HepG2 (cell line): Measurements from ENCODE around the gene AADAT. TPM values are rescaled to one million over a fixed set of nuclear protein-coding genes. Genes with fewer than 3 reads are reported as not detected.

Source experiments
- AKNA ChIP-seq: sonication (generic); formaldehyde crosslinking; IDR thresholded peaks from 2 replicates; pipeline ENCODE4 v1.4.0; 2020; ENCODE audit warnings: missing genetic modification reagents, borderline replicate concordance
- ARNT2 ChIP-seq: sonication (generic); formaldehyde crosslinking; IDR thresholded peaks from 2 replicates; pipeline ENCODE4 v1.8.0; 2022; ENCODE audit warnings: mild to moderate bottlenecking, low read depth, missing genetic modification reagents, moderate library complexity
- GATAD1 ChIP-seq: IDR thresholded peaks from 2 replicates; pipeline ENCODE4 v1.6.1; 2016; ENCODE audit warnings: missing genetic modification reagents, missing compliant biosample characterization
- GRHL1 ChIP-seq: sonication (generic); formaldehyde crosslinking; conservative IDR thresholded peaks from 2 replicates; pipeline ENCODE4 v1.8.0; 2022; ENCODE audit warnings: missing genetic modification reagents
- HOXD1 ChIP-seq: sonication (generic); formaldehyde crosslinking; IDR thresholded peaks from 2 replicates; pipeline ENCODE4 v1.5.0; 2020; ENCODE audit warnings: missing genetic modification reagents
- KAT8 ChIP-seq: IDR thresholded peaks from 2 replicates; pipeline ENCODE4 v1.6.1; 2016; ENCODE audit warnings: missing genetic modification reagents, missing compliant biosample characterization
- MNT ChIP-seq: fragments of 450-650 bp; IDR thresholded peaks from 2 replicates; pipeline ENCODE4 v1.6.1; 2016
- NBN ChIP-seq: fragments of 450-650 bp; conservative IDR thresholded peaks from 2 replicates; pipeline ENCODE4 v1.6.1; 2017
- NFYB ChIP-seq: sonication (generic); formaldehyde crosslinking; IDR thresholded peaks from 2 replicates; pipeline ENCODE4 v1.4.0; 2020; ENCODE audit warnings: missing genetic modification reagents
- PCBP1 ChIP-seq: fragments of 200-400 bp; formaldehyde crosslinking; IDR thresholded peaks from 2 replicates; pipeline ENCODE4 v1.6.1; 2017; ENCODE audit warnings: mild to moderate bottlenecking, low read depth, low read length, borderline replicate concordance
- PHF21A ChIP-seq: sonication (generic); formaldehyde crosslinking; IDR thresholded peaks from 2 replicates; pipeline ENCODE4 v1.5.0; 2020; ENCODE audit warnings: mild to moderate bottlenecking, missing genetic modification reagents
- PHF8 ChIP-seq: sonication (generic); formaldehyde crosslinking; IDR thresholded peaks from 2 replicates; pipeline ENCODE4 v1.5.0; 2020; ENCODE audit warnings: missing genetic modification reagents
- PTBP1 ChIP-seq: fragments of 200-400 bp; formaldehyde crosslinking; IDR thresholded peaks from 2 replicates; pipeline ENCODE4 v1.6.1; 2018; ENCODE audit warnings: low read length, low read depth; ENCODE audit not compliant: poor library complexity, severe bottlenecking
- SALL2 ChIP-seq: sonication (generic); formaldehyde crosslinking; IDR thresholded peaks from 2 replicates; pipeline ENCODE4 v1.8.1; 2023; ENCODE audit warnings: mild to moderate bottlenecking, missing genetic modification reagents, inconsistent platforms
- ZNF20 ChIP-seq: sonication (generic); formaldehyde crosslinking; IDR thresholded peaks from 2 replicates; pipeline ENCODE4 v1.4.0; 2020; ENCODE audit warnings: mild to moderate bottlenecking, moderate library complexity, missing genetic modification reagents
- ZNF3 ChIP-seq: IDR thresholded peaks from 2 replicates; pipeline ENCODE4 v1.7.0; 2017; ENCODE audit warnings: inconsistent platforms
- ZNF451 ChIP-seq: sonication (generic); formaldehyde crosslinking; IDR thresholded peaks from 2 replicates; pipeline ENCODE4 v1.5.0; 2020; ENCODE audit warnings: mild to moderate bottlenecking, missing genetic modification reagents
- ZNF572 ChIP-seq: sonication (generic); formaldehyde crosslinking; IDR thresholded peaks from 2 replicates; pipeline ENCODE4 v1.5.1; 2020; ENCODE audit warnings: mild to moderate bottlenecking, missing genetic modification reagents
- ZNF597 ChIP-seq: sonication (generic); formaldehyde crosslinking; IDR thresholded peaks from 2 replicates; pipeline ENCODE4 v1.5.0; 2020; ENCODE audit warnings: missing genetic modification reagents
- ZNF598 ChIP-seq: sonication (generic); formaldehyde crosslinking; IDR thresholded peaks from 2 replicates; pipeline ENCODE4 v1.5.1; 2020; ENCODE audit warnings: mild to moderate bottlenecking, missing genetic modification reagents, borderline replicate concordance
- ZNF614 ChIP-seq: IDR thresholded peaks from 2 replicates; pipeline ENCODE4 v1.6.1; 2018; ENCODE audit warnings: missing biosample characterization, missing genetic modification reagents, inconsistent platforms, borderline replicate concordance
- ZNF616 ChIP-seq: sonication (generic); formaldehyde crosslinking; IDR thresholded peaks from 2 replicates; pipeline ENCODE4 v1.5.0; 2020; ENCODE audit warnings: low read depth, mild to moderate bottlenecking, missing genetic modification reagents
- polyA plus RNA-seq, 8 experiments: library from polyadenylated mRNA; depleted of rRNA in 3 of 8; stranded (reverse) in 7 of 8; unstranded in 1 of 8; fragments of >200 nt; fragmentation: Illumina TruSeq in 4 of 8; extraction: Trizol in 4 of 8; gene quantifications; 2 replicates each; pipeline versions ENCODE4 v1.2.1 to v1.2.3, GENCODE V29; 2011 to 2016; ENCODE audit warnings: low read depth in 4 of 8, missing spikeins in 1 of 8, mixed read lengths in 1 of 8; ENCODE audit not compliant: insufficient read depth in 1 of 8
- total RNA-seq, 5 experiments: library from RNA; depleted of rRNA; stranded (reverse); fragments of >200 nt; fragmentation: Illumina TruSeq; extraction: Trizol; gene quantifications; 2 replicates each; pipeline ENCODE4 v1.2.3, GENCODE V29; 2016; ENCODE audit warnings: low read depth in 1 of 5

AADAT gene
- total and polyA plus RNA-seq, 2 of the 13 experiments (the other 11 are each of a cell fraction or from before 2014, with no cell fraction given): 6.1 to 9.1 TPM

- TF ChIP-seq MNT (no peak), KAT8 (CRISPR knock-in tag) (peak; percentile 78; the same call in 1 of the 2 replicates), SALL2 (no peak), ZNF616 (CRISPR knock-in tag) (peak; percentile 82; the same call in 1 of the 2 replicates), HOXD1 (CRISPR knock-in tag) (no peak), PTBP1 (no peak), PCBP1 (0 out of 2 replicates have a peak, but pooled peaks have one; percentile 58), ZNF3 (CRISPR knock-in tag) (no peak), NBN (no peak), PHF8 (no peak; the same call in 1 of the 2 replicates), PHF21A (peak; percentile 52; the same call in 1 of the 2 replicates), ARNT2 (CRISPR knock-in tag) (peak; percentile 93), GATAD1 (0 out of 2 replicates have a peak, but pooled peaks have one; percentile 36), ZNF572 (CRISPR knock-in tag) (peak; percentile 52; the same call in 1 of the 2 replicates), NFYB (CRISPR knock-in tag) (no peak), ZNF614 (CRISPR knock-in tag) (peak; percentile 23; the same call in 1 of the 2 replicates), AKNA (CRISPR knock-in tag) (peak; percentile 49; the same call in 1 of the 2 replicates), ZNF20 (CRISPR knock-in tag) (no peak), GRHL1 (CRISPR knock-in tag) (no peak), ZNF597 (CRISPR knock-in tag) (no peak), ZNF598 (CRISPR knock-in tag) (no peak), ZNF451 (no peak)
Measured at GRCh38 chr4:170027181-170027829, 62.5 kb downstream of the AADAT start (continued).
